ENCODE measurements around the gene MIGA2.

Gene MIGA2

DNA sequence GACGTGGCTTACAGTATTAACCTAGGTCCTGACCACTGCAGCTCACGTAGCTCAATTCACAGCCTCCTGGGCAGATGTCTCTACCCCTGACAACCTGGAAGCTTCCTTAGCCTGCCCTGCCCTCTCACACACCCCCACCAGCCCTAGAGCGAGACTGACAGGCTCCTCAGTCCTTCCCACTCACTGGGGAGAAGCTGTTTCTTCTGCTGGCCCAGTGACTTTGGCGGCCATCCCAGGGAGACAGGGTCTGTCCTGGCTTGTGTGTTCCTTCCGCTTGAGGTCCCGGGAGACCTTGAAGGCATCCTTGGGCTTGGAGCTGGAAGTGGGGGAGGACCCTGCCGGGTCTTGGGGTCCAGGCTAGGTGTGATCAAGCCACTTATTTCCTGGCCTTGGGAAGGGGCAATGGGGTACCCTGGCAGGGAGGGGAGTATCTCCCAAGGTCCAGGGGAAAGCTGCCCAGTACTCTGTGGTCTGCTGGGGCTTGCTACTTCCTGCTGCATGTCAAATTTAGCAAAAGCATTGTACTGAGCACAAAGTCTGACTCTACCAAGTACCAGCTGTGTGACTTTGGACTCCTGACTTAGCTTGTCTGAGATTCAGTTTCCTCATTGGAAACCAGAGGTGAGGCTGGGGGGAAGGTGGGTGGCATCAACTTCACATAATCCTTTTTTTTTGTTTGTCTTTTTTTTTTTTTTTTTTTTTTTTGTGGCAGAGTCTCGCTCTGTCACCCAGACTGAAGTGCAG is 1.9 kb downstream of the MIGA2 start:
- DNase-seq, result no peak

GRCh38 chr9:129040113-129040643 is 3.8 kb downstream of the MIGA2 start:
- no peak for DNase-seq

- no peak for DNase-seq
Observed at GRCh38 chr9:129042016-129042415, 5.6 kb downstream of the MIGA2 start.

DNA sequence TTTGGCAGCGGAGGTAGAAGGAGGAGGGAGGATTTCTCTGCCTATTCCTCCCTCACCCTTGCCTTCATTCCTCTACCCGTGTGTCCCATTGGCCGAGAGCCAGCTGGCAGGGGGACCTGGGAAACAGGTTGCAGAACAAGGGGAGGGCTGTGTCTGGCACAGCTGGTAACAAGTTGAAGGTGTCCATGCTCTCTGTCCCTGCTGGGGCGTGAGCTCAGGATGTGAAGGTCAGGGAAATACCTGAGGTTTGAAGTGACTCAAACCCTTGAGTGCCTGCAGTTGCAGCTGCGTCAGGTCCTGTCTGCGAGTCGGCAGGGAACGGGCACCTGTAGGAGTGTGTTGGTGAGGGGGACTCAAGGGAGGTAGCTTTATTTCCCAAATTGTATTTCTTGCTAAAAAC is 16.2 kb downstream of the MIGA2 start:
- no peak for DNase-seq

DNA sequence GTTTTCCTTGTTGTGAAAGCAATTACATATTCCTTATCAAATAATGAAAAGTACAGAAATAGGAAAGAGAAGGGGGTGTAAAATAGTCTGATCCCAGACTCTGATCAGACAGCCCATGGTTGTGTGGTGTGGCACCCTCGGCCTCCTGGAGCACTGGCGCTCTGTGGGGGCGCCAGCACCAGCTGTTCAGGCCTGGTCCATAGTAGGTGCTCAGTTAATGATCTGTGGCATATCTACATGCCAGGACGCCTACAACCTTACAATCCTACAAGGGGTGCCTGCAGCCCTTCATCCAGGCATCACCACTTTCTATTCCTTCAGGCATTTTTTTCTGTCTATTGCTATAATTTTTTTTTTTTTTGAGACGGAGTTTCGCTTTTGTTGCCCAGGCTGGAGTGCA is 16.6 kb downstream of the MIGA2 start:
- no peak for DNase-seq

DNA sequence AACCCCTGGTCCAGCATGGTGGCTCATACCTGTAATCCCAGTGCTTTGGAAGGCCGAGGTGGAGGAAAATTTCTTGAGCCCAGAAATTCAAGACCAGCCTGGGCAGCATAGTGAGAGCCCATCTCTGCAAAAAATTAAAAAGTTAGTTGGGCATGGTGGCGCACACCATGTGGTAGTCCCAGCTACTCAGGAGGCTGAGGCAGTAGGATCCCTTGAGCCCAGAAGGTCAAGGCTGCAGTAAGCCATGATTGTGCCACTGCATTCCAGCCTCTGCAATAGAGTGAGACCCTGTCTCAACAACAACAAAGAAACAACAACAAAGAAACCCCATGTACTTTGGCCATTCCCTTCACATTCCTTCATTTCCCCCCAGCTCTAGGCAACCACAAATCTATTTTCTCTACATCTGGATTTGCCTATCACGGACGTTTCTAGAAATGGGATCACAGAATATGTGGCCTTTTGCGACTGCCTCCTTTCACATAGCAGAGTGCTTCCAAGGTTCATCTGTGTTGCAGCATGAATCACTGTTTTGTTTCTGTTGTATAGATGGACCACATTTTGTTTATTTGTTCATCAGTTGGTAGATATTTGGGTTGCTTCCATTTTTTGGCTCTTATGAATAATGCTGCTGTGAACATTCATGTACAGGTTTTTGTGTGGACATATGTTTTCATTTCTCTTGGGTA is 17.9 kb downstream of the MIGA2 start:
- no peak for DNase-seq

DNA sequence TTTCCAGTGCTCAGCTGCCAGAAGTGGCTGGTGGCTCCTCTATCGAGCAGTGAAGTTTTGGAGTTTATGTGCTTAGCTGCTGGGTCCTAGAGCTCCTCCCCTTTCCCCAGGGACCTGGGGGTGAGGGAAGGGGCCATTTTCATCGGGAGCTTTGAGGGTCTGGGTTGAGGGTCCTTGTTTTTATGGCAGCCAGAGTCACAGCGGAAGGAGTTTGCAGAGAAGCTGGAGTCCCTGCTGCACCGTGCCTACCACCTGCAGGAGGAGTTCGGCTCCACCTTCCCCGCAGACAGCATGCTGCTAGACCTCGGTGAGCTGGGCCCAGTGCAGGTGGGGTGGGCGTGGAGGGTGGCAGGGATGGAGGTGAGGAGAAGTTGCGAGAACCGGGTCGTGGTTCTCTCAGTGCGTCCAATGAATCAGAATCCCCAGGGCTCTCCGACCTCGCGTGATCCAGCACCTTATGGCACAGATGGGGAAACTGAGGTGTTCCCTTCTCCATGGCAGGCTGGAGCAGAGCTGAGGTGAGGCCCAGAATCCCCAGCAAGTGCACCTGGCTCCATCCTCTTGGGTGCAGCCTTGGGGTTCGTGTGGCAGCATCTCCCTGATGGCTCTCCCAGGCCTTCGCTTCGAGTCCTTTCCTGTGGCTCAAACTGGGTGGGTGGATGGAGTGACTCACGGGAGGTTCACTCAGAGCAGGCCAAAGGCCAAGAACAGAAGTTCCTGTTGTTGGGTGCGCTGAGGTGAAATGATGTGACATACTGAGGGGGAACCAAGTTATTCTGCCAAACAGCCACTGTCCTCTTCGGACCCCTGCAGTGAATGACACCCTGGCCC is 22.8 kb downstream of the MIGA2 start:
- DNase-seq, result no peak

DNA sequence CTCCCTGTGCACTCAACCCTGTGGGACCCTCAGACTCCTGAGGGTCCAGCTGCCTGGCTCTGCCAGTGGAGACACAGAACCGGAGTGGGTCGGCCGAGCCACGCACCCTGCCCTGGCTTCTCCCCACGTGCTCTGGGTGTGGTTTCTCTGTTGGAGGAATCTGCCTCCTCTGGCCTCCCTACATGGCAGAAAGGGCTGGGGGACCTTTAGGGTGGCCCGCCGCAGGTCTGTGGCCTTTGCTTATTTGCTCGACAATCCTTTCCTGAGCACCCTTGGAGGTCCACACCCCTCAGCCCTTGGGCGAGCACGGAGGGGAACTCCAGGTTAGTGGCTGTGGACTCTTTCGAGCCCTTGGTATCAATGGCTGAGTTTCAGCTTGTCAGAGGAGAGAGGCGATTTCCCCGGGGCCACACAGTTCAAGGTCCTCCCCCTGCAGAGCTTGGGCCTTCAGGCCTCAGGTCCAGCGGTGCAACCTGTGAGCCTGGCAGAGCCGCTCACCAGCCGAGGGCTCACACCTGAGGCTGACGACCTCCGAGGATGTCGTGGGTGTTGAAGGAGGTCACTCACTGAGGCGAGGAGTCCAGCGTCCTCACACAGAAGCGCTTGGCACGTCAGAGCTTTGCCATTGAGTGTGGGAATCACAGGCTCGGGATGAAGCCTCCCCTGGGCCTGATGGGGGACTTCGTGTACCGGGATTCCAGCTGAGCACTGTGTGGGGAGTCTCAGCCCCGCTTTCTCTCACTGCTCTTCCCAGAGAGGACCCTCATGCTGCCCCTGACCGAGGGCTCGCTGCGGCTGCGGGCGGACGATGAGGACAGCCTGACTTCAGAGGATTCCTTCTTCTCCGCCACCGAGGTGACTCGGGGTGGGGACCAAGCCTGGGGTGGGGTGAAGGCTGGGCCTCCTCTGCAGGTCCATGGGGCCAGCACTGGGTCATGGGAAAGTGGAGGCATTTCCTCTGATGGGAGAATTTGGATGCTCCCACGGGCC is 23.7 kb downstream of the MIGA2 start:
- DNase-seq, result no peak

- no peak for DNase-seq
Observed at GRCh38 chr9:129060991-129061390, 24.6 kb downstream of the MIGA2 start.

DNA sequence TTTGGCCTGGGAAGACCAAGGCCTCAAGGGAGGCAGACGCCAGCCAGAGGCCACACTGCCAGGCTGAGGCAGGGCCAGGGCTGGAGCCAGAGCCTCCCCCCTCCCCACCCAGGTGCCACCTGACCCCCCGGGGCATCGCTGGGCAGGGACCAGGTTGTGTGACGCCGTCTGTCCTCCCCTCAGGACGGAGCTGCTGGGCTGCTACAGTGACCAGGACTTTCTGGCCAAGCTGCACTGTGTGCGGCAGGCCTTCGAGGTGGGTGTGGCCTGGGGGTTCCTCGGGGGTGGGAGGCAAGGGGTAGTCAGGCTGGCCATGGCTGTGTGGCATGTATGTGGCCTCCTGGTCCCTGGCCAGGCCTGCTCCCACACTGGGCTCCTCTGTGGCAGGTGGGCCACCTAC is 26.6 kb downstream of the MIGA2 start:
- DNase-seq, result no peak

DNA sequence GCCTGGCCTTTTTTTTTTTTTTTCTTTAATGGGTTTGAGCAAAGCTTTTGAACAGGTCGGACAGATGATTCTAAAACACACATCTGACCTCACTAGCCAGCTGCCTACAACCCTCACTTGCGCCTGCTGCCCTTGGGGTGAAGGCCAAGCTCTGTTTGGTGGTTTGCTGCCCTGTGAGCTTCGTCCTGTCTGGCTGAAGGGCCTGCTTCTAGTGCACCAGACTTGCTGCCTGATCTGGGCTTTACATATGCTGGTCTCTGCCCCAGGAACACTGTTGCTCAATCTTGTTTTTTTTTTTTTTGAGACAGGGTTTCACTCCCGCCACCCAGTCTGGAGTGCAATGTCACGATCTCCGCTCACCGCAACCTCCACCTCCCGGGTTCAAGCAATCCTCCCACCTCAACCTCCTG is 28.1 kb downstream of the MIGA2 start:
- no peak for DNase-seq

DNA sequence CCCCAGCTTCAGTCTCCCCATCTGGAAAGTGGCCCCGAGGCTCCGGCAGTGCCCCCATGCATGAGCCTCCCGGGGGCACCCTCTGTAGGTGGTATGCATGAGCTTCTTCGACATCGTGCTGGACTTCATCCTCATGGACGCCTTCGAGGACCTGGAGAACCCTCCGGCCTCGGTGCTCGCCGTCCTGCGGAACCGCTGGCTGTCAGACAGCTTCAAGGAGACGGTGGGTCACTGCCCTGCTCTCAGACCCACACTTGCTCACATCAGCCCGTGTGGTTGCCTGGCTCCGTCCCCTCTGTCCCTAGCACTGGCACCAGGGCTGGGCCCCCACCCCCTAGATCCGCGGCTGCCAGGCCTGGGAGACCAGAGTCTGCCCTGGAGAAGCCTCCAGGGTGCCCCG is 31.7 kb downstream of the MIGA2 start:
- DNase-seq, result no peak

DNA sequence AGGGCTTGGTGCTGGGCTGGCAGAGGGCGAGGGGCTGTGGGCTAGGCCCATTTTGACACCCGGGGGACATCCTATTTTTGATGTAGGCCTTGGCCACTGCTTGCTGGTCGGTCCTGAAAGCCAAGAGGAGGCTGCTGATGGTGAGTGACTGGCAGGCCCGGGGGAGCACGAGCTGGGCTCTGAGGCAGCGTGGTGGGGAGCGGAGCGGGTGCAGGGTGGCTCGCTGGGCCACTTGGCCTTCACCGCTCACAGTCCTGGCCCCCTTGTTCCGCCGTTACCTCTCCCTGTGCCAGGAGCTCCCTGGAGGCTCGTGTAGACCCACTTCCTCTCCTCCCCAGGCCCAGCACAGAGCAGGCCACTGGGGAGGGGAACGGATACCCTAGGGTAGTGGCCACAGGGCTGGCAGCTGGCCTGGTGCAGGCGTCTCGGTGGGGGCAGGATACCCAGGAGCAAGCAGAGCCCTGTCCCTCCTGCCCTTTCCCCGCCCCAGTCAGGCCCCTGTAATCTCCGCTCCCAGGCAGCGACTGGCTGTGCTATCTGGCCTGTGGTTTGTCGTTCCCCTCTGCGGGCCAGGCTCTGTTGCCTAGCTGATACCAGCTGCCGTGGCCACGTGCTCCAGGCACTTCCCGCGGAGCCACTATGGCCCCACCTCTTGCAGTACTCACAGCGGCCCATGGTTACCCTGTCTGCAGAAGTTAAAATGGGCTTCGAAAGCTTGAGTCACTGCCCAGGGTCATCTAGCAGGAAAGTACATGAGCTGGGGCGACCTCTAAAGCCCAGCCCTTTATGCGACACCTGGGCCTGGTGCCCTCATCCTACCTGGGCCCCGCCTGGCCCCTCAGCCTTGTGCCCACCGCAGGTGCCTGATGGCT is 32.8 kb downstream of the MIGA2 start:
- peak; percentile 86 for DNase-seq

DNA sequence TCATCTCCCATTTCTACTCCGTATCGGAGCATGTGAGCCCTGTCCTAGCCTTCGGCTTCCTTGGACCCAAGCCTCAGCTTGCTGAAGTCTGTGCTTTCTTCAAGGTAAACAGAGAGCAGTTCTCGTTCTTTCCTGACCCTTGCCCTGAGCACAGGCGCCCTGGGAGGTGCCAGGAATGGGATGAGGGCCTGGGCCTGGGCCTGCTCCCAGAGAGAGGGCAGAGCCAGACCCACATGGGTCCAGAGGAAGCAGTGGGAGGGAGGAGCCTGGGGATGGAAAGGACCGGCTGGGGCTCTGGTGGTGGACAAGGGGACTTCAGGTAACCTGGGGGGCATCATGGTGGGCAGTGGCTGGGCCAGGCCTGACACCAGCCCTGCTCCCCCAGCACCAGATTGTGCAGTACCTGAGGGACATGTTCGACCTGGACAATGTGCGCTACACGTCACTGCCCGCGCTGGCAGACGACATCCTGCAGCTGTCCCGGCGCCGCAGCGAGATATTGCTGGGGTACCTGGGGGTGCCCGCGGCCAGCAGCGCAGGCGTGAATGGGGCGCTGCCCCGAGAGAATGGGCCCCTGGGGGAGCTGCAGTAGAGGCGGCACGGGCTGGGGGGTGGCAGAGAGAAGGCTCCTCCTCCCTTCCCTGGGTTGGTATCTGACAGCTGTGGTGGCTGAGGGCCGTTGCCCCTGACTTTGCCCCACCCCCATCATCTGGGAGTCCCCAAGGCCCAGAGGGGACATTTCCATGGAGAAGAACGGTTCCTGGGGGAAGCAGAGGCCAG is 33.6 kb downstream of the MIGA2 start:
- DNase-seq, result no peak

- DNase-seq, result no peak
Observed at GRCh38 chr9:129070696-129071525, 34.5 kb downstream of the MIGA2 start.

DNA sequence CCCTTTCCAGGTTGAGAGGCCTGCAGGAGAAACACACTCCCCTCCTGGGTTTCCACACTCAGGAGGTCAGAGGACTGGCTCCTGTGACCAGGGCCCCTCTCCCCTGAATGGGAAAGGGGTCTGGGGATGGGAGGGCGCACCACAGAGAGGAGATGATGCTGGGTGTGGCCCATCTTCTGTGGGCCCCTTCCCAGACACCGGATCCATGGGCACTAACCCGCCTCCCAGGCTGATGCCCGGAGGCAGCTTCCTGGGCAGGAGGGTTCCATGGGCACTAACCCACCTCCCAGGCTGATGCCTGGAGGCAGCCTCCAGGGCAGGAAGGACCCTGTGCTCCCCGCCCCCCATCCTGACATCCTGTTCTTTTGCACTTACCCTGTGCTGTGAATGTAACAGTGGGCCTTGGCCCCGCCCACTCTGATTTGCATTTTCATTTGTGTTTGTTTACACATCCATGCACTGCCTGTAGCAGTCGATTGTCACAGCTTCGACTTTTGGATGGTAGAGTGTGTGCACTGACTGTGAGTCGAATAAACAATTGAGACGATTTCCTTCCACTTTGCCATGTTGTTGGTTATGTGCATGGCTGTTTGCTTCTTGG is 35.2 kb downstream of the MIGA2 start:
- DNase-seq, result no peak

DNA sequence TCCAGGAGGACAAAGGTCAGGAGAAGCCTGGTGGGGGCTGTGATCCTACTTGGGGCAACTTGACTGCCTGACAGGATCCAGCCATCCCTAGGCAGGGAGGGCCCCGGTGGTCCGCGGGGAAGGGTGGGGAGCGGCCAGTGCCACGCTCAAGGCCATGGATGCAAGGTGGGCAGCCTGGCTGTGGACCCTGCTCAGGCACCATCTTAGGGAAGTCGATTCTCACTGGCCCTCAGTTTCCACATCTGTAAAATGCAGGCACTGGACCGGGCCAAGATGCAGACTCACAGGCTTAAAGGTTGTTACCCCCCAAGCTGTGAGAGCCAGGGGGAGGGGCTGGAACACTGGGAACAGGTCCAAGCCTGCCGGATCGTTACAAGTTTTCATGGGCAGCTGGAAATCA is 35.7 kb downstream of the MIGA2 start:
- DNase-seq, result no peak

- no peak for DNase-seq
Observed at GRCh38 chr9:129073404-129073803, 37.0 kb downstream of the MIGA2 start.

- DNase-seq, result no peak
Observed at GRCh38 chr9:129074106-129074505, 37.7 kb downstream of the MIGA2 start.
